GM12891 (cell line): ENCODE results near the gene IDH3G.

Experiments
- DNase-seq: peaks from one replicate; pipeline ENCODE4 v3.0.0; 2011; ENCODE audit warnings: low spot score; ENCODE audit not compliant: insufficient read length
- FAIRE-seq: peaks from 2 replicates; lab custom pipeline; 2011; peaks lifted over from hg19 to GRCh38; lab: Jason Lieb, UNC
- PAX5 ChIP-seq: IDR thresholded peaks from 2 replicates; pipeline ENCODE4 v1.6.1; 2011; ENCODE audit warnings: low read length, moderate library complexity, mild to moderate bottlenecking; ENCODE audit not compliant: insufficient read depth, severe bottlenecking
- POLR2A ChIP-seq: IDR thresholded peaks from 2 replicates; pipeline ENCODE4 v1.6.1; 2011; ENCODE audit warnings: low read depth, low read length, control low read depth
- POLR2AphosphoS5 ChIP-seq: IDR thresholded peaks from 2 replicates; pipeline ENCODE4 v1.6.1; 2011; ENCODE audit warnings: low read depth, low read length, control low read depth
- POU2F2 ChIP-seq: IDR thresholded peaks from 2 replicates; pipeline ENCODE4 v1.6.1; 2011; ENCODE audit warnings: low read depth, mild to moderate bottlenecking, control low read depth, low read length, moderate library complexity
- SPI1 ChIP-seq: IDR thresholded peaks from 2 replicates; pipeline ENCODE4 v1.6.1; 2011; ENCODE audit warnings: low read depth, low read length, control low read depth
- TAF1 ChIP-seq: IDR thresholded peaks from 2 replicates; pipeline ENCODE4 v1.6.1; 2011; ENCODE audit warnings: low read depth, low read length, control low read depth

IDH3G gene

DNA sequence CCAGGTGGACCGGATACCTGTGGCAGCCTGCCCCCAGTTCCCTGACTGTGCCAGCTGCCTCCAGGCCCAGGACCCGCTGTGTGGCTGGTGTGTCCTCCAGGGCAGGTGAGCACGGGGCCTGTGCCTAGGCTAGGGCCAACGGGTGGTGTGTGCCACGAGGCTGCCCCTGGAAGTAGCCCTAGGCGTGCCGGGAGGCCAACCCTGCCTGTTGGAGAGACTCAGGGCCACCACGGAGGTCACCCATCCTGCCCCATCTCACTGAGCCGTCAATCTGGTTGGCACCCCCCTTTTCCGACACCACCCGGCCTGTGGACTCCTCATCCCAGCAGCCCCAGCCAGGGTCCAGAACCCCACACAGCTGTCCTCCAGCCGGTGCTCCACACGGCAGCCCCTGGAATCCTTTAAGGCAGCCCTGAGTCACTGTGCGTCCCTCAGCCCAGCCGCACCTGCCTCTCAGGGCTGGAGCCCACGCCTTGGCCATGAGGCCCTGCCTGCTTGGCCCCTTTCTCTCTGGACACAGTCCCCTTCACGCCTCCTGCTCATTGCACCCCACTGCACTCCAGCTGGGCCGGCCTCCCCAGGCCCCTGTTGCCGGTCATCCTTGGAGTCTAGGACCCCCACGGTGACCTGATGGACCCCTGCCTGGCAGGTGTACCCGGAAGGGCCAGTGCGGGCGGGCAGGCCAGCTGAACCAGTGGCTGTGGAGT is 24.9 kb downstream of the IDH3G start:
- no peak for TF ChIP-seq POLR2A
- TF ChIP-seq POU2F2, result no peak
- TF ChIP-seq POLR2AphosphoS5, result no peak
- no peak for TF ChIP-seq PAX5
- TF ChIP-seq SPI1, result no peak
- TF ChIP-seq TAF1, result no peak
- DNase-seq (peak; percentile 2), FAIRE-seq (no peak)

DNA sequence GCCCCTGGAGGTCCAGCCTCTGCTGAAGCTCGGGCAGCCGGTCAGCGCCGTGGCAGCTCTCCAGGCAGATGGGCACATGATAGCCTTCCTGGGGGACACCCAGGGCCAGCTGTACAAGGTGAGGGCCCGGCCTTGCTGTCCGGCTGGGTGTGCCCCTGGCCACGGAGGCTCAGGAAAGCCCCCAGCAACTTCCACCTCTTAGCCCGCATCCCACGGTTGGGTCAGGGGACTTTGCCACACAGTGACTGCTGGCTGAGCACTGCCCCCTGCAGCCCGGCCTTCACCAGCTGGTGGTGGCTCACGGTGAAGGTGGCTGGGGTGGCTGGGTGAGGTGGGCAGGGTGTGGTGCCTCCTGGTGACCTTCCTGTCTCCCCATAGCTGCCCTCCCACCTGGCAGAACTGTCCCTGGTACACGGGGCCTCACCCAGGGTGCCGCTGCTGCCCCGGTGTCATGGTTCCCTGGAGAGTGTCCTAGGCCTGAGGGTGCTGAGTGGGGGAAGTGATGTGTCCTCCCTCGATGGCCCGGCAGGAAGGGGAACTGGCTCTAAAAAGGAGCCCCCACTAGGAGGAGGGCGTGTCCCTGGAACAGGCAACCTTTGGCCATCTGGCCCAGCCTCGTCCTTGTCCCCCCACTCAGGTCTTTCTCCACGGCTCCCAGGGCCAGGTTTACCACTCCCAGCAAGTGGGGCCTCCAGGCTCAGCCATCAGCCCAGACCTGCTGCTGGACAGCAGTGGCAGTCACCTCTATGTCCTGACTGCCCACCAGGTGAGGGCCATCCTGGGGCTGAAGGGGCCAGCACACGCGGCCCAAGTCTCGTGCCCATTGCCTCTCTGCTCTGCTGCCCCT is 25.6 kb downstream of the IDH3G start:
- no peak for TF ChIP-seq SPI1
- TF ChIP-seq POLR2AphosphoS5, result no peak
- TF ChIP-seq POLR2A, result no peak
- TF ChIP-seq TAF1, result no peak
- no peak for TF ChIP-seq POU2F2
- TF ChIP-seq PAX5, result no peak
- DNase-seq (peak; percentile 11), FAIRE-seq (peak; percentile 31)

DNA sequence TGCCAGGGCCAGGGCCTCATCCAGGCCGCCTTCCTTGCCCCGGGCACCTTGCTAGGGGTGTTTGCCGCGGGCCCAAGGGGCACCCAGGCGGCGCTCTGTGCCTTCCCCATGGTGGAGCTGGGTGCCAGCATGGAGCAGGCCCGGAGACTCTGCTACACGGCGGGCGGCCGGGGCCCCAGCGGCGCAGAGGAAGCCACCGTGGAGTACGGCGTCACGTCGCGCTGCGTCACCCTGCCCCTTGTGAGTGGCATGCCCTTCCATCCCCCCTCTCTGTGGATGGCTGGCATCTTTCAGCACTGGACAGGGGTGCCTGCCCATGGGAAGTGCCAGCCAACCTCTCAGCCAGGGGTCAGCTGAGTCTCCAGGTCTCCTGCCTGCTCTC is 26.5 kb downstream of the IDH3G start:
- no peak for FAIRE-seq
- no peak for DNase-seq
- TF ChIP-seq POLR2AphosphoS5 (no peak), SPI1 (no peak), PAX5 (no peak), POLR2A (no peak), TAF1 (no peak), POU2F2 (no peak)

DNA sequence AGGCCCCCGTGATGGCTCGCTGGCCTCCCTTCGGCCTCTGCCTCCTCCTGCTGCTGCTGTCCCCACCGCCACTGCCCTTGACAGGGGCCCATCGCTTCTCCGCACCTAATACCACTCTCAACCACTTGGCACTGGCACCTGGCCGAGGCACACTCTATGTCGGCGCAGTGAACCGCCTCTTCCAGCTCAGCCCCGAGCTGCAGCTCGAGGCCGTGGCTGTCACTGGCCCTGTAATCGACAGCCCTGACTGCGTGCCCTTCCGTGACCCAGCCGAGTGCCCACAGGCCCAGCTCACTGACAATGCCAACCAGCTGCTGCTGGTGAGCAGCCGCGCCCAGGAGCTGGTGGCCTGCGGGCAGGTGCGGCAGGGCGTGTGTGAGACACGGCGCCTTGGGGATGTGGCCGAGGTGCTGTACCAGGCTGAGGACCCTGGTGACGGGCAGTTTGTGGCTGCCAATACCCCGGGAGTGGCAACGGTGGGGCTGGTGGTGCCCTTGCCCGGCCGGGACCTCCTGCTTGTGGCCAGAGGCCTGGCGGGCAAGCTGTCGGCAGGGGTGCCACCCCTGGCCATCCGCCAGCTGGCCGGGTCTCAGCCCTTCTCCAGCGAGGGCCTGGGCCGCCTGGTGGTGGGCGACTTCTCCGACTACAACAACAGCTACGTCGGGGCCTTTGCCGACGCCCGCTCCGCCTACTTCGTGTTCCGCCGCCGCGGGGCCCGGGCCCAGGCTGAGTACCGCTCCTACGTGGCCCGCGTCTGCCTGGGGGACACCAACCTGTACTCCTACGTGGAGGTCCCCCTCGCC is 27.1 kb downstream of the IDH3G start:
- DNase-seq (no peak), FAIRE-seq (no peak)
- TF ChIP-seq SPI1 (no peak), POU2F2 (no peak), POLR2AphosphoS5 (no peak), TAF1 (no peak), POLR2A (no peak), PAX5 (no peak)

DNA sequence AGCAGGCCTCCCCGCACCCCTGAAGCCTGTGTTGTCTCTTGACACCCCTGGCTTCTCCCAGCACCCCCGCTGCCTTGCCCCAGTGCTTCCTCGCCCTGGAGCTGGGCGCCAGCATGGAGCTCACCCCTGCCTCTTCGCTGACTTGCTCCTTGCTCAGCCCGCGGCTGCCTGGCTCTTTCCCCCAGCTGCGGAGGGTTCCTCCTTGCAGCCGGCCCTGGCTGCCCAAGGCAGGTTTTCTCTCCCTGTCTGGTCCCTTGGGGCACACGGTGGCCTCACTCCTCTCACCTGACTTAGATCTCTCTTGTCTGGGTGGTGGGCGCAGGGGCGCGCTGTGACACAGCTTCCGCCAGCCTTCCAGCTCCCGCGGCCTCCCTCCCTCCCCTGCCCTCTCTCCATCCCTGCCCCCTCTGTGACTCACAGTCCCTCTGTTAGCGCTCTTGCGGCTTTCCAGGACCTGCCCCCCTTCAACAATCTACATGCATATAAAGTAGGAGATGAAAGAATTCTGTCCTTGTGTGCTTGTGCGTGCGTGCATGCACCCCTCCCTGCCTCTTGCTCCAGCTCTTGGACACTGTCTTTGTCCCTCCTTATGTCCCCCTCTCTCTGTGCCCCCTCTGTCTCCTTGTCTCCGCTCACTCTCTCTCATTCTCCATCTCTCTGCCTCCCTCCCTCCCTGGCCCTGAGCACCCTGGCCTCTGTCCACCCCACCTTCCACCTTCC is 27.9 kb downstream of the IDH3G start:
- TF ChIP-seq POLR2A (no peak), TAF1 (no peak), POU2F2 (no peak), SPI1 (no peak), PAX5 (no peak), POLR2AphosphoS5 (no peak)
- DNase-seq, result peak; percentile 30
- peak; percentile 59 for FAIRE-seq

DNA sequence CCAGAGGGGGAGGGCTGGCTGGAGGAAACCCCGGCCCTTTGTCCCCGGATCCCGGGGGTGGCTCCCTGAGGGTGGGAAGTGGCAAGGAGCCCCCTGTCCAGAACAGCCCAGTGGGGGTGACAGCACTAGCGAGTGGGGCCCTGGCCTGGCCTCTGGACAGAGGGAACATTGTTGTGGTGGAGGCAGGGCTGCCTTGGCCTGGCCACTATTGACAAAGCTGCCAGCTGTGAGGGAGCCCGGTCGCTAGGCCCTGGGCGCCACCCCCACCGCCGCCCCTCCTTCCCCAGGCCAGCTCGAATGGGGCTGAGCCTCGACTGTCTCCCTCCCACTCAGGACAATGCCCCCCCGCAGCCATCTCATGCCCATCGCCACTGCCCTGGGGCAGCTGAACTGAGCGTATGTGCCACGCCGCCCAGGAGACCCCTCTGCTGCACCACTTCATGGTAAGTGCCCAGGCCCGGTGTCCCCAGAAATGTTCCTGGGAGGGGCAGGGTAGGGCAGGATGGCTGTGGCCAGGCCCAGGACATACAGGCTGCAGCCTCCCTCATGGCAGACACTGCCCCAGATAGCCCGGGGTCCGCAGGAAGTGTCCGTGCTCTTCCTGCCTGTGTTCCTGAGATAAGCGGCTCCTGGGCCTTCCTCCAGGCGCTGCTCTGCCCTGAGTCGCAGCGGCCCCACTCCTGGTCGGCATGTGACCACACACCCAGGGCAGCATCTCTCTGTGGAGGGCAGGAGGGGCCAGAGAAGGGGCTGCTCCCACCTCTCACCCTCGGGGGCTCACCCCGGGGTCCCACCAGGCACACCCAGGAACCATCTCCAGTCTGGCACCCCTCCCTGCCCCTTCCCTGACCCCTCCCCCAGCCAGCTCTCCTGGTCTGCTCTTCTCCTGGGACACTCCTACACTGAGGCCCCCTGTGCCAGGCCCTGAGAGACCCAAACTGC is 28.8 kb downstream of the IDH3G start:
- FAIRE-seq (no peak), DNase-seq (peak; percentile 4)
- TF ChIP-seq TAF1, result no peak
- no peak for TF ChIP-seq SPI1
- TF ChIP-seq PAX5, result no peak
- no peak for TF ChIP-seq POLR2AphosphoS5

DNA sequence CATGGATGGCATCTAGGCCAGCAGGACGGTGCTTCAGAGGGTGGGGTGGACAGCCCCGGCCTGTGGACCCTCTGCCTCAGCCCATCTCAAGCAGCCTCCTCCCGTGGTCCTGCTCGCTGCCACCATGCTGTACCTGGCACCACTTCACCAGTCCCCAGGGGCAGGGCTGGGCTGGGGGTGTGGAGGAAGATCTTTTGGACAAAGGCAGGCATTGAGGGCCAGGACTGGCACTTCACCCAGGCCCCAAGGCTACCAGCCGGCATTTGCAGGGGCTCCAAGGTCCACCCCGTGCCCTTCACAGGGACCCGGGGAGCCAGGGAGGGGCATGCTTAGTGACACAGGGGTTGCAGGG is 29.4 kb downstream of the IDH3G start:
- TF ChIP-seq POLR2A (no peak), PAX5 (no peak), POLR2AphosphoS5 (no peak), POU2F2 (no peak), SPI1 (no peak), TAF1 (no peak)
- FAIRE-seq, result no peak
- DNase-seq, result no peak
